ENCODE results near the gene PSME1.

DNA sequence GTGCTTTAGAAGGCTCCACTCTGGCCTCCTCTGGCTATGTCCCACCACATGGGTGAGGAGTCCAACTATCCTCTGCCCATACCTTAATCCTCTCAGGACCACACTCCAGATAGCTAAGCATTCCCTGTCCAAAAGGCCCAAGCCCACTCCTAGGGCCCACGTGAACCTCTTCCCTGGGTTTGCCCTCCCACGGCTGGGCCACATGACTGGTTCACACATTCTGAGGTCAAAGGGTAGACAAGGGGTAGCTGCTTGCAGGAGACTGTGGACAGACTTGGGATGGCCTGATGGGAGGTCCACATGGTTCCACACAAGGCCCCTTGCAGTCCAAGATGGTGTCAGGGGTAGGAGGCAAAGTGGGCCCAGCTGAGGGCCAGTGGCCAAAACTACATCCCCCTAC, 47.9 kb upstream of the PSME1 start:
- TF ChIP-seq POLR2A (IDR thresholded peaks at IDR 0.05) (no peak), CTCF (IDR thresholded peaks at IDR 0.05) (no peak)
